ENCODE results near the gene IKZF1.

IKZF1 gene

DNA sequence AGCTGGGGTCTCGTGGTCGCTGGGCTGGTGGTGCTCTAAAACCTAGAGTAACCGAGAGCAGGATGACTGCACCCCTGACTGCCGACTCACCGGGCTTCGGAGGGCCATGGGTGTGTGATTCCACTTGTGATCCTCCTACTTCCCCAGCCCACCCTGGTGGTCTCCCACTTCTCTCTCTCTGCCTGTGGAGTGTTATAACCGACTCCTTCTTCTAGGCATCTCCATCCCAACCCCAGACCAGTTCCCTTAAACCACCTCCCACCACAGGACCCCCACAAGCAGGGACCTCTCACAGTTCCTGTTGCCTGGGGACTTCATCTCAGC, 52.4 kb downstream of the IKZF1 start:
- Histone ChIP-seq H3K4me3 (ENCODE audit: low read depth, low read length) (no peak overlapping the region), H3K36me3 (no peaks in the 10 kb centered on the region), H3K27me3 (ENCODE audit: insufficient read depth, low read depth, severe bottlenecking) (no peaks in the 10 kb centered on the region), H3K9me3 (ENCODE audit: severe bottlenecking) (no peaks in the 10 kb centered on the region), H3K27ac (no peak overlapping the region)
- TF ChIP-seq, protein P1, sequence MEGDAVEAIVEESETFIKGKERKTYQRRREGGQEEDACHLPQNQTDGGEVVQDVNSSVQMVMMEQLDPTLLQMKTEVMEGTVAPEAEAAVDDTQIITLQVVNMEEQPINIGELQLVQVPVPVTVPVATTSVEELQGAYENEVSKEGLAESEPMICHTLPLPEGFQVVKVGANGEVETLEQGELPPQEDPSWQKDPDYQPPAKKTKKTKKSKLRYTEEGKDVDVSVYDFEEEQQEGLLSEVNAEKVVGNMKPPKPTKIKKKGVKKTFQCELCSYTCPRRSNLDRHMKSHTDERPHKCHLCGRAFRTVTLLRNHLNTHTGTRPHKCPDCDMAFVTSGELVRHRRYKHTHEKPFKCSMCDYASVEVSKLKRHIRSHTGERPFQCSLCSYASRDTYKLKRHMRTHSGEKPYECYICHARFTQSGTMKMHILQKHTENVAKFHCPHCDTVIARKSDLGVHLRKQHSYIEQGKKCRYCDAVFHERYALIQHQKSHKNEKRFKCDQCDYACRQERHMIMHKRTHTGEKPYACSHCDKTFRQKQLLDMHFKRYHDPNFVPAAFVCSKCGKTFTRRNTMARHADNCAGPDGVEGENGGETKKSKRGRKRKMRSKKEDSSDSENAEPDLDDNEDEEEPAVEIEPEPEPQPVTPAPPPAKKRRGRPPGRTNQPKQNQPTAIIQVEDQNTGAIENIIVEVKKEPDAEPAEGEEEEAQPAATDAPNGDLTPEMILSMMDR (IDR thresholded peaks at IDR 0.05; ENCODE audit: low read depth, low read length): no peak
- no peak for DNase-seq

DNA sequence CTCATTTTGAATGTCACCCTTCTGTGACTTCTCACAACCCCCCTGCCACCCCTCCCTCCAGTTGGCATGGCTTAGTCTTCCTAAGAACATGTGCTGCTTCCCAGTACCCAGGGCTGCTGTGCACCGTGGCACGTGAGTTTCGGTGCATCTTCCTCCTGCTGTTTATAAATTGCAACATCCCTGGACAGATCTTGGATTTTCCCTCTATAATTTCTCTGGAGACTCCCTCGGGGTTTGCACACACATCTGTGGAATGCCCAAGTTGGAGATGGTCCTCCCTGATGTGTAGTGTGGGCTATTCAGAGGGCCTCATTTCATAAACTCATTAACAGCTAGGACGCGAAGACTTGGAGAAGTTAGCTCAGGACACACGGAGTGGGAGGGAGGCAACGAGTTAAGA, 52.9 kb downstream of the IKZF1 start:
- Histone ChIP-seq H3K9me3 (ENCODE audit: severe bottlenecking) (no peaks in the 10 kb centered on the region), H3K36me3 (no peaks in the 10 kb centered on the region), H3K27ac (no peak overlapping the region), H3K27me3 (ENCODE audit: insufficient read depth, low read depth, severe bottlenecking) (no peaks in the 10 kb centered on the region), H3K4me3 (ENCODE audit: low read depth, low read length) (no peak overlapping the region)
- no peak for DNase-seq
- TF ChIP-seq, protein P1 (IDR thresholded peaks at IDR 0.05; ENCODE audit: low read depth, low read length): no peak

DNA sequence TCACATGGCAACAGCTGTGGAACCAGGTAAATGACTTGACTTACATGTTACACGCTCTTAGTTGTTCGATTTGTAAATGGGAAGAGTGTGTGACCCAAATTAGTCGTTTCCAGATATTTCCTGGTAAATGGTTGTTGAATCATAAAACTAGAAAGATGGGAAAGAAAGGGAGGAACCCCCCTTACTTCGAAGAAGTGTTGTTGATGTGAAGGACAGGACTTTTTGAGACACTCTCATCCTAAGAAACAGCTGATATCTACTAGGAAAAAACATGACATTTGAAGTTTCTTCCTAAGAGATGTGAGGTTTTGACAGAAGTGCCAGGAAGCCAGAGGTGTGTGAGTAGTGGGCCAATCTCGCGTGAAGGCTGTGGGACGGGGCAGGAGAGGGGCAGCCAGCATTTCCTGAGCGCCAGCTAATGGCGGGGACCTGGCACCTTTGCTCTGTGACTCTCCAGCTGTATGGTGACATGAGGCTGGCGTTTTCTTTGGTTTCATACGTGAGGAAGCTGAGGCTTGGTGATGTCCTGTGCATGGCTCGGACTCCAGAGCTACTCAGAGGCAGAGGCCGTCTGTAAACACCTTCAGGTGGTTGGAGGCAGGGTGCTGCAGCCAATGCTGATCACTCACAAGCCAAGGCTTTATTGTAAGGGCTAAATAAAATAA, 53.7 kb downstream of the IKZF1 start:
- Histone ChIP-seq H3K27me3 (ENCODE audit: insufficient read depth, low read depth, severe bottlenecking) (no peaks in the 10 kb centered on the region), H3K27ac (no peak overlapping the region), H3K9me3 (ENCODE audit: severe bottlenecking) (no peaks in the 10 kb centered on the region), H3K36me3 (no peaks in the 10 kb centered on the region), H3K4me3 (ENCODE audit: low read depth, low read length) (no peak overlapping the region)
- TF ChIP-seq, protein P1 (IDR thresholded peaks at IDR 0.05; ENCODE audit: low read depth, low read length): no peak
- no peak for DNase-seq

DNA sequence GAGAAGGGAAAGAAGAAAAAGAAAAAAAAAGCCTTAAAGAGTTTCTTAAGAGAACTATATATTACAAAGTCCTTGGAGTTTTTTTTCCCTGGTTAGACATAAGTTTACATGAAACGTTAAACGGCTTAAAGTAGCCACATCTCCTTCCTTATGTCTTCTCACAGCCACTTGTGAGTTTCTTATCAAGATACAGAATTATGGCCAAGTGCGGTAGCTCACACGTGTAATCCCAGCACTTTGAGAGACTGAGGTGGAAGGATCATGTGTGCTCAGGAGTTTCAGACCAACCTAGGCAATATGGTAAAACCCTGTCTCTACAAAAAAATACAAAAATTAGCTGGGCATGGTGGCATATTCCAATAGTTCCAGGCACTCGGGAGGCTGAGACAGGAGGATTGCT, 54.3 kb downstream of the IKZF1 start:
- H3K27me3 ChIP-seq (ENCODE audit: insufficient read depth, low read depth, severe bottlenecking): no peaks in the 10 kb centered on the region
- no peak overlapping the region for H3K4me3 ChIP-seq (ENCODE audit: low read depth, low read length)
- H3K27ac ChIP-seq: no peak overlapping the region

DNA sequence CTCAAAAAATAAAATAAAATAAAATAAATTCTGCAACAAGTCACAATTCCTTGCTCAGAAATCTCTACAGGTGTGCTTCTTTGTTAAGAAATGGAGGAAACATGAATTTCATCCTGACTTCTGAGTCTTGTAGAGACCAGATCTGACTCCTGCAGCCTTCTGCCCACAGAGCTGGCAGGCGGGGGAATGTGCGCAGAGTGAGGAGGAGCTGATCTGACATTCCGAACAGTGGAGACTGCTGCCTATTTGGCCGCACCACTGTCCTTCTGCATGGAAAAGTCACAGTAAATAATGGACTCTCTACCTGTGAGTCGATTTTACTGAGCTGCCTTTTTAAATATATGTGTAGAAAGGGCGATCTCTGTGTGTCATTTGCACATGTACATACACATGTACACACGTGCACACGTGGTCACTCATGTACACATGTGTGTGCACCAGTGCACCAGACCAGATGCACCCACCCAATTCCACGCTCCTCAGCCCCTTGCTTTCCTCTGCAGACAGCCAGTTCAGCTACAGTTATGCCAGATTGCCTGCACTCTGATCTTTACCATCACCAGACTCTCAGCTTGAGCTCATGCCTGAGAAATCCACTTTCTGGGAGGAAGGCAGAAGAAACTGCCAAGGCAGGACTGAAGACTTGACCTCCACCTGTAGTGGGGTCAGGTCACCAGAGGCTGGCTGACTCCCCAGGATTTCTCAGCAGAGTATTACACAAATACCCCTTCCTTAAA, 54.9 kb downstream of the IKZF1 start:
- no peak overlapping the region for H3K27ac ChIP-seq

More for the DNA sequence above, 54.3 kb downstream of the IKZF1 start:
- TF ChIP-seq, protein P1 (IDR thresholded peaks at IDR 0.05; ENCODE audit: low read depth, low read length): no peak
- DNase-seq: no peak
- no peaks in the 10 kb centered on the region for H3K36me3 ChIP-seq
- no peaks in the 10 kb centered on the region for H3K9me3 ChIP-seq (ENCODE audit: severe bottlenecking)

More for the DNA sequence above, 54.9 kb downstream of the IKZF1 start:
- Histone ChIP-seq H3K36me3 (no peaks in the 10 kb centered on the region), H3K27me3 (ENCODE audit: insufficient read depth, low read depth, severe bottlenecking) (no peaks in the 10 kb centered on the region), H3K9me3 (ENCODE audit: severe bottlenecking) (no peaks in the 10 kb centered on the region), H3K4me3 (ENCODE audit: low read depth, low read length) (no peak overlapping the region)
- TF ChIP-seq, protein P1 (IDR thresholded peaks at IDR 0.05; ENCODE audit: low read depth, low read length): no peak
- no peak for DNase-seq

Measured in WERI-Rb-1 (cell line).